ENCODE results near the gene PVRIG. TPM values are rescaled to one million over a fixed set of nuclear protein-coding genes. Genes with fewer than 3 reads are reported as not detected.

PVRIG gene
- total and polyA plus RNA-seq, 2 of the 4 experiments (the other 2 are of a cell fraction): not detected

- in situ Hi-C loops (cut with MboI; ENCODE audit: low sequenced_read_pairs) (no loop called here), intact Hi-C loops (cut with micrococcal nuclease) (no loop called here), dilution Hi-C loops (cut with HindIII; ENCODE audit: low sequenced_read_pairs, unreplicated experiment) (no loop called here)
- Histone ChIP-seq H3K14ac (replicated peaks; ENCODE audit: low read depth, low read length) (peak within 1 kb of the TSS; percentile 69), H2BK20ac (ENCODE audit: low read depth, low read length) (no peak within 1 kb of the TSS), H2BK5ac (ENCODE audit: low read depth, low read length, poor library complexity, severe bottlenecking) (no peak within 1 kb of the TSS), H2AK9ac (replicated peaks; ENCODE audit: low read depth, low read length, poor library complexity) (peak within 1 kb of the TSS; percentile 88), H3K79me1 (ENCODE audit: low read depth in 1 of 2, low read length in 2 of 2) (peaks cover 16 to 22% of the 10 kb centered on the region in 2 experiments), H3K23ac (ENCODE audit: low read depth, low read length) (peak within 1 kb of the TSS; percentile 76; the same call in 1 of the 2 replicates), H4K8ac (ENCODE audit: low read depth in 2 of 2, low read length in 2 of 2) (peak within 1 kb of the TSS; percentile 63 to 66), H3K9me3 (ENCODE audit: control insufficient read depth, insufficient read depth, low read length) (no peaks in the 10 kb centered on the region), H3K56ac (ENCODE audit: extremely low read depth, insufficient read depth, low read length) (peak within 1 kb of the TSS; percentile 74; the same call in 1 of the 2 replicates), H3K9me1 (ENCODE audit: insufficient read depth, low read length) (0 out of 2 replicates have a peak, but pooled peaks cover 2% of the 10 kb centered on the region), H3K4ac (ENCODE audit: low read depth, low read length) (peak within 1 kb of the TSS; percentile 64), H3K4me3 (ENCODE audit: insufficient read depth, low read depth, low read length) (peak within 1 kb of the TSS; percentile 69), H2BK15ac (ENCODE audit: low read depth, low read length) (no peak within 1 kb of the TSS), H3K4me1 (ENCODE audit: control insufficient read depth, insufficient read depth, low read length) (peaks cover 5% of the 10 kb centered on the region), H4K91ac (ENCODE audit: insufficient read depth, low read depth, low read length) (peak within 1 kb of the TSS; percentile 12; the same call in 1 of the 2 replicates), H3K9ac (ENCODE audit: low read depth, low read length) (peak within 1 kb of the TSS; percentile 68), H3K27ac (ENCODE audit: insufficient read depth, low read length) (peak within 1 kb of the TSS; percentile 21; the same call in 1 of the 2 replicates), H3K27me3 (ENCODE audit: control insufficient read depth, insufficient read depth, low read length) (no peaks in the 10 kb centered on the region), H4K5ac (ENCODE audit: low read depth, low read length) (no peak within 1 kb of the TSS), H3K18ac (ENCODE audit: low read depth, low read length) (no peak within 1 kb of the TSS), H3K36me3 (ENCODE audit: control insufficient read depth, insufficient read depth, low read length) (peaks cover 10% of the 10 kb centered on the region), H2AK5ac (ENCODE audit: low read depth, low read length) (peak within 1 kb of the TSS; percentile 4; the same call in 1 of the 2 replicates), H4K20me1 (ENCODE audit: insufficient read depth, low read length) (no peaks in the 10 kb centered on the region), H2AFZ (replicated peaks; ENCODE audit: low read length, poor library complexity) (peak within 1 kb of the TSS; percentile 96), H3K4me2 (ENCODE audit: low read depth, low read length) (peak within 1 kb of the TSS; percentile 61), H2BK120ac (ENCODE audit: low read depth, low read length) (no peak within 1 kb of the TSS)
- WGBS, 2 experiments (ENCODE audit: extremely low coverage in 2 of 2, insufficient read length in 1 of 2): 3% methylated on average over 60 of the region's 78 CpGs; no CpG with 5 or more reads in 1 of the 2 experiments
- peak; percentile 99 for ATAC-seq (ENCODE audit: low read depth)
- peak; percentile 95 for DNase-seq
- ChIA-PET POLR2A (ENCODE audit: unreplicated experiment) (interaction anchor here (0.5 to 0.9 kb wide), 2 partner anchors 9 to 650 kb away, joined by 4 to 7 read pairs; partner anchors contain the start of genes EPHB4 and GAL3ST4), CTCF (interaction anchor here (1.3 kb wide), 1 partner anchor 9 kb away, joined by 5 read pairs; the partner anchor contains the start of gene GAL3ST4)
- TF ChIP-seq RAD21 (IDR thresholded peaks at IDR 0.05; ENCODE audit: low read length) (no peak), FOS (IDR thresholded peaks at IDR 0.05; ENCODE audit: low read depth, low read length) (no peak), NFE2L2 (IDR thresholded peaks at IDR 0.05; ENCODE audit: low read depth, low read length) (no peak), BHLHE40 (IDR thresholded peaks at IDR 0.05; ENCODE audit: low read depth, low read length) (peak; percentile 75), POLR2A (IDR thresholded peaks at IDR 0.05; ENCODE audit: low read depth, low read length) (no peak), RCOR1 (IDR thresholded peaks at IDR 0.05; ENCODE audit: insufficient replicate concordance, low read length) (no peak), SMC3 (IDR thresholded peaks at IDR 0.05; ENCODE audit: low read depth, low read length) (no peak), ELK1 (IDR thresholded peaks at IDR 0.05; ENCODE audit: borderline replicate concordance, low read depth, low read length) (no peak), CEBPB (IDR thresholded peaks at IDR 0.05; ENCODE audit: low read depth, low read length) (peak; percentile 7; the same call in 1 of the 2 replicates), MXI1 (IDR thresholded peaks at IDR 0.05; ENCODE audit: borderline replicate concordance, low read depth, low read length) (peak; percentile 84), USF2 (IDR thresholded peaks at IDR 0.05; ENCODE audit: low read depth, low read length) (peak; percentile 82), CHD1 (IDR thresholded peaks at IDR 0.05; ENCODE audit: low read depth, low read length) (no peak), RFX5 (IDR thresholded peaks at IDR 0.05; ENCODE audit: low read depth, low read length) (no peak), MAZ (IDR thresholded peaks at IDR 0.05; ENCODE audit: borderline replicate concordance, low read depth, low read length) (no peak), MAFK (IDR thresholded peaks at IDR 0.05; ENCODE audit: low read depth, low read length) (no peak)
- no TSS peak for BruUV-seq (replicated peaks)
These were observed 42.4 kb upstream of the PVRIG start, which contains the start of the genes GPC2 and STAG3 for GRCh38 chr7:100177045-100178001. Gene GPC2, minus strand, starts transcription at chr7:100177381. Its CDS starts 182 bp downstream, at chr7:100177199. Gene STAG3, plus strand, starts transcription at chr7:100177918. Its CDS starts 2,639 bp downstream, at chr7:100180557.

Measured in IMR-90 (cell line).